GM21576 (cell line): ENCODE measurements around the gene KCNMB3.
"Not testable (repeated sequence)": the region's sequence is repeated elsewhere in the genome, so short reads cannot be mapped to it uniquely, and the experiment has no call there.

Experiments
- ATAC-seq: cut with Tn5 transposase; IDR thresholded peaks from one replicate; pipeline ENCODE4 v1.9.1; 2021; ENCODE audit warnings: mild to moderate bottlenecking, moderate library complexity; ENCODE audit not compliant: unreplicated experiment

The KCNMB3 gene

GRCh38 chr3:179250803-179251476 is at the start of gene KCNMB3:
Gene KCNMB3 (minus strand): TSS chr3:179251114. CDS start chr3:179250990, 124 bp downstream.
- ATAC-seq = no peak

- peak; percentile 51 for ATAC-seq
Measured at GRCh38 chr3:179299999-179300613, 49.2 kb upstream of the KCNMB3 start.

GRCh38 chr3:179299316-179299715 is 48.4 kb upstream of the KCNMB3 start:
- no peak for ATAC-seq

GRCh38 chr3:179297971-179298725 is 47.2 kb upstream of the KCNMB3 start:
- no peak for ATAC-seq

GRCh38 chr3:179292450-179292849 is 41.5 kb upstream of the KCNMB3 start:
- ATAC-seq = no peak

GRCh38 chr3:179289295-179289694 is 38.4 kb upstream of the KCNMB3 start:
- ATAC-seq = no peak

GRCh38 chr3:179288845-179289244 is 37.9 kb upstream of the KCNMB3 start:
- ATAC-seq = no peak

GRCh38 chr3:179286331-179286730 is 35.4 kb upstream of the KCNMB3 start:
- no peak for ATAC-seq

- no peak for ATAC-seq
Measured at GRCh38 chr3:179281825-179282224, 30.9 kb upstream of the KCNMB3 start.

- no peak for ATAC-seq
Measured at GRCh38 chr3:179279837-179280236, 28.9 kb upstream of the KCNMB3 start.

GRCh38 chr3:179278932-179279693 is 28.2 kb upstream of the KCNMB3 start:
- ATAC-seq = no peak

GRCh38 chr3:179278151-179278550 is 27.2 kb upstream of the KCNMB3 start:
- ATAC-seq = no peak

GRCh38 chr3:179276743-179277142 is 25.8 kb upstream of the KCNMB3 start:
- ATAC-seq = no peak

GRCh38 chr3:179276001-179276400 is 25.1 kb upstream of the KCNMB3 start:
- ATAC-seq = no peak

GRCh38 chr3:179274434-179274833 is 23.5 kb upstream of the KCNMB3 start:
- not testable (repeated sequence) for ATAC-seq

GRCh38 chr3:179272385-179272784 is 21.5 kb upstream of the KCNMB3 start:
- ATAC-seq = no peak

GRCh38 chr3:179269152-179269707 is 18.3 kb upstream of the KCNMB3 start:
- no peak for ATAC-seq

GRCh38 chr3:179268400-179269051 is 17.6 kb upstream of the KCNMB3 start:
- ATAC-seq = no peak

- no peak for ATAC-seq
Measured at GRCh38 chr3:179266701-179267211, 15.8 kb upstream of the KCNMB3 start.

GRCh38 chr3:179265875-179266274 is 15.0 kb upstream of the KCNMB3 start:
- peak; percentile 45 for ATAC-seq
